Esophagus squamous epithelium (tissue), 5 donors: ENCODE results near the gene BHLHE23. TPM values are rescaled to one million over a fixed set of nuclear protein-coding genes. Genes with fewer than 3 reads are reported as not detected.

Source experiments
- DNase-seq: peaks from one replicate; lab custom pipeline; 2025; lab: John Stamatoyannopoulos, UW
- H3K27ac ChIP-seq, 4 donors: fragments of 200-600 bp; sonication (generic); one replicate each; pipeline ENCODE4 v1.5.1; 2016 to 2019; ENCODE audit warnings: mild to moderate bottlenecking in 1 of 4
- H3K27me3 ChIP-seq, 4 donors: fragments of 200-600 bp; sonication (generic); 1 replicate in 3 of 4; 2 replicates in 1 of 4; pipeline versions ENCODE4 v1.5.1 to v1.6.0; 2017 to 2021; ENCODE audit warnings: antibody characterized with exemption in 1 of 4
- H3K36me3 ChIP-seq, 3 donors: fragments of 200-600 bp; sonication (generic); one replicate each; pipeline ENCODE4 v1.5.1; 2016 to 2019
- H3K4me1 ChIP-seq, 3 donors: fragments of 200-600 bp; sonication (generic); one replicate each; pipeline ENCODE4 v1.5.1; 2017 to 2019
- H3K4me3 ChIP-seq, 4 donors: fragments of 200-600 bp; sonication (generic); 1 replicate in 3 of 4; 2 replicates in 1 of 4; pipeline ENCODE4 v1.5.1; 2016 to 2019; ENCODE audit warnings: mild to moderate bottlenecking in 2 of 4, moderate library complexity in 1 of 4
- H3K9me3 ChIP-seq, 3 donors: fragments of 200-600 bp; sonication (generic); one replicate each; pipeline ENCODE4 v1.5.1; 2016 to 2019
- POLR2A ChIP-seq, 4 donors: fragments of 450-650 bp; IDR thresholded peaks; one replicate each; pipeline ENCODE4 v1.6.1; 2017; ENCODE audit warnings: antibody characterized with exemption in 4 of 4, mild to moderate bottlenecking in 4 of 4, moderate library complexity in 3 of 4
- WGBS, 2 donors: methylation state at CpG; one replicate each; pipeline ENCODE4 v1.1.5; 2018; 5-methylcytosine and 5-hydroxymethylcytosine counted together
- intact Hi-C: fragments of 100-400 bp; cut with DNase I; formaldehyde crosslinking; loops from one replicate; pipeline ENCODE4 v1.15.0; 2022
- total RNA-seq, 4 donors: library from RNA; depleted of rRNA; stranded (reverse); fragments of >200 nt; gene quantifications; one replicate each; pipeline ENCODE4 v1.1.0, GENCODE V29; 2016
- TF ChIP-seq, protein P1 (sequence below), 6 experiments: fragments of 450-650 bp in 4 of 6; fragments of 200-600 bp in 2 of 6; sonication (generic) in 2 of 6; IDR thresholded peaks; one replicate each; pipeline ENCODE4 v1.5.1; 2016 to 2019; ENCODE audit warnings: antibody characterized with exemption in 6 of 6, mild to moderate bottlenecking in 4 of 6, moderate library complexity in 4 of 6
- donor health status: DM: yes; HTN: yes; CAD: no.

The BHLHE23 gene
- total RNA-seq, 4 donors from 2014 or later: not detected

DNA sequence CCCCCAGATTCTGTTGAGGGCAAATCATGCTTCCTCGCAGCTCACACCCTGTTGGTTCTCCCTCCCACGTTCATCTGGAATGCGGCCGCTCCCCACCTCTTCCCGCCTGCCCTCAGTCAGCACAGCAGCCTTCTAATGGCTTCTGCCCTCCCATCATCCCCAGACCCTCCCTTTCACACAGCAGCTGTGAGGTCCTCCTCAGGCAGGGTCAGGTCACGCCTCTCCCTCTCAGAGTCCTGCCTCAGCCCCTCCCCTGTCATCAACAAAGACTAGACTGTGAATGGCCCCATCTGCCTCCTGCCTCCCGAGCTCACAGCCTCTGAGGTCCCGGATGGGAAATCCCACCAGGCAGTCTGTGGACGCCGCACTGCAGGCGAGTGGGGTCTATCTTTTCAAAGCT is 7.9 kb upstream of the BHLHE23 start:
- Histone ChIP-seq H3K27me3 (peaks cover 7 to 100% (median 23%) of the 10 kb centered on the region in 4 donors), H3K27ac (no peak overlapping the region), H3K4me1 (peaks cover 0 to 5% (median 0%) of the 10 kb centered on the region in 3 donors), H3K4me3 (no peak overlapping the region), H3K36me3 (no peaks in the 10 kb centered on the region), H3K9me3 (peaks cover 0 to 16% (median 13%) of the 10 kb centered on the region in 3 donors)
- no peak for DNase-seq
- TF ChIP-seq, protein P1, sequence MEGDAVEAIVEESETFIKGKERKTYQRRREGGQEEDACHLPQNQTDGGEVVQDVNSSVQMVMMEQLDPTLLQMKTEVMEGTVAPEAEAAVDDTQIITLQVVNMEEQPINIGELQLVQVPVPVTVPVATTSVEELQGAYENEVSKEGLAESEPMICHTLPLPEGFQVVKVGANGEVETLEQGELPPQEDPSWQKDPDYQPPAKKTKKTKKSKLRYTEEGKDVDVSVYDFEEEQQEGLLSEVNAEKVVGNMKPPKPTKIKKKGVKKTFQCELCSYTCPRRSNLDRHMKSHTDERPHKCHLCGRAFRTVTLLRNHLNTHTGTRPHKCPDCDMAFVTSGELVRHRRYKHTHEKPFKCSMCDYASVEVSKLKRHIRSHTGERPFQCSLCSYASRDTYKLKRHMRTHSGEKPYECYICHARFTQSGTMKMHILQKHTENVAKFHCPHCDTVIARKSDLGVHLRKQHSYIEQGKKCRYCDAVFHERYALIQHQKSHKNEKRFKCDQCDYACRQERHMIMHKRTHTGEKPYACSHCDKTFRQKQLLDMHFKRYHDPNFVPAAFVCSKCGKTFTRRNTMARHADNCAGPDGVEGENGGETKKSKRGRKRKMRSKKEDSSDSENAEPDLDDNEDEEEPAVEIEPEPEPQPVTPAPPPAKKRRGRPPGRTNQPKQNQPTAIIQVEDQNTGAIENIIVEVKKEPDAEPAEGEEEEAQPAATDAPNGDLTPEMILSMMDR (IDR thresholded peaks at IDR 0.05): no peak
- WGBS, 2 donors: 14 to 18% methylated on average over 5 to 10 of the region's 11 CpGs
- intact Hi-C loops: loop anchor here (10.0 kb wide), 1 partner anchor 140 kb away; no protein-coding TSS in a partner anchor

GRCh38 chr20:63014287-63014686 is 7.5 kb upstream of the BHLHE23 start:
- TF ChIP-seq, protein P1 (IDR thresholded peaks at IDR 0.05): no peak
- TF ChIP-seq POLR2A (IDR thresholded peaks at IDR 0.05): no peak
- H3K9me3 ChIP-seq: peaks cover 0 to 16% (median 13%) of the 10 kb centered on the region in 3 donors
- no peak for DNase-seq
- peaks cover 12 to 100% (median 27%) of the 10 kb centered on the region in 4 donors for H3K27me3 ChIP-seq
- intact Hi-C loops: loop anchor here (10.0 kb wide), 1 partner anchor 139 kb away; no protein-coding TSS in a partner anchor
- peaks cover under 1 to 9% (median under 1%) of the 10 kb centered on the region in 3 donors for H3K4me1 ChIP-seq
- WGBS, 2 donors: 28% methylated on average over 9 of the region's 12 CpGs
- H3K4me3 ChIP-seq: no peak overlapping the region
- H3K27ac ChIP-seq: no peak overlapping the region
- H3K36me3 ChIP-seq: no peaks in the 10 kb centered on the region

- H3K27ac ChIP-seq: no peak overlapping the region
- TF ChIP-seq, protein P1 (IDR thresholded peaks at IDR 0.05): no peak
- TF ChIP-seq POLR2A (IDR thresholded peaks at IDR 0.05): no peak
- H3K36me3 ChIP-seq: no peaks in the 10 kb centered on the region
- H3K27me3 ChIP-seq: peaks cover 15 to 100% (median 35%) of the 10 kb centered on the region in 4 donors
- H3K4me3 ChIP-seq: no peak overlapping the region
- no peak for DNase-seq
- peaks cover 8 to 20% (median 10%) of the 10 kb centered on the region in 3 donors for H3K4me1 ChIP-seq
- H3K9me3 ChIP-seq: peaks cover 0 to 16% (median 13%) of the 10 kb centered on the region in 3 donors
- intact Hi-C loops: loop anchor here (10.0 kb wide), 1 partner anchor 138 kb away; no protein-coding TSS in a partner anchor
Observed at GRCh38 chr20:63013207-63013606, 6.4 kb upstream of the BHLHE23 start.

- Histone ChIP-seq H3K4me3 (no peak overlapping the region), H3K36me3 (no peaks in the 10 kb centered on the region), H3K4me1 (peaks cover 8 to 34% (median 15%) of the 10 kb centered on the region in 3 donors), H3K27me3 (peaks cover 28 to 100% (median 47%) of the 10 kb centered on the region in 4 donors), H3K9me3 (peaks cover 0 to 16% (median 13%) of the 10 kb centered on the region in 3 donors), H3K27ac (no peak overlapping the region)
- intact Hi-C loops: loop anchor here (10.0 kb wide), 1 partner anchor 137 kb away; no protein-coding TSS in a partner anchor
- WGBS, 2 donors: 26 to 40% methylated on average over 3 of the region's 3 CpGs
- no peak for DNase-seq
- TF ChIP-seq POLR2A (IDR thresholded peaks at IDR 0.05): no peak
Observed at GRCh38 chr20:63011798-63012197, 5.0 kb upstream of the BHLHE23 start.

DNA sequence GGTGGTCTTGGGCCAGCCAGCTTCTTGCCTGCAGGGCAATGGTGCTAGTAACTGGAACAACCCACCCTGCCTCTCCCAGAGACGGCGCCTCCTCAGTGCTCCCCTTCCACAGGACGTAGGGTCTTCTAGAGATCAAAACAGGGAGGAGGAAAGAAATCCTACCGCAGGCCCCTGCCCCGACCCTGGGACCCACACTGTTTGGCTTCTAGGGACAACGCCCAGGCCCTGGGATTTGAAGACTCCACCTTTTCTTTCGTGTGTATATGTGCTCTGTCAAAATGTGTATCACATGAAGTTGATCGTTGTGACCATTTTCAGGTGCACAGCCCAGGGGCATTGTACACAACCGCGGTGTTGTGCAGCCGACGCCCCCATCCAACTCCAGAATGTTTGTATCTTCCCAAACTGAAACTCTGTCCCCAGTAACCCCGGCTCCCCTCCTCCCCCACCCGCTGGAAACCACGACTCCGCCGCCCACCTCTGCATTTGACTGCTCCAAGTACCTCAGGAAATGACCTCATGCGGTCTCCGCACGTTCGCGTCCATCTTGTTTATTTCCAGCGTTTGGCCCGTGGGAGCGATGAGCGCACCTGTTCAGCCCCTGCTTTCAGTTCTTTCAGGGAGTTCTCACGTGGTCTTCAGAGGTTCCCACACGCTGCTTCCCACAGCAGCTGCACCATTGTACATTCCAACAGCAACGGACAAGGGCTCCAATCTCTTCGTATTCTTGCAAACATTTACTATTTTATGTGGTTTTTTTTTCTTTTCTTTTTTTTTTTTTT is 3.4 kb upstream of the BHLHE23 start:
- DNase-seq: no peak
- peaks cover 8 to 49% (median 23%) of the 10 kb centered on the region in 3 donors for H3K4me1 ChIP-seq
- peaks cover 0 to 16% (median 13%) of the 10 kb centered on the region in 3 donors for H3K9me3 ChIP-seq
- H3K4me3 ChIP-seq: peak overlapping the region in 1 of 4 donors; percentile 9
- H3K36me3 ChIP-seq: no peaks in the 10 kb centered on the region
- TF ChIP-seq, protein P1 (IDR thresholded peaks at IDR 0.05): no peak
- no peak for TF ChIP-seq POLR2A (IDR thresholded peaks at IDR 0.05)
- intact Hi-C loops: loop anchor here (10.0 kb wide), 2 partner anchors 115 to 135 kb away; no protein-coding TSS in a partner anchor
- WGBS, 2 donors: 6 to 14% methylated on average over 21 to 25 of the region's 30 CpGs
- no peak overlapping the region for H3K27ac ChIP-seq
- peaks cover 41 to 100% (median 52%) of the 10 kb centered on the region in 4 donors for H3K27me3 ChIP-seq
